Liver (tissue), 3 donors: ENCODE results near the gene OR6X1.

Source experiments
- ATF3 ChIP-seq: IDR thresholded peaks from 2 replicates; pipeline ENCODE4 v1.6.1; 2016; ENCODE audit warnings: antibody characterized with exemption
- CTCF ChIP-seq: fragments of 150-350 bp; IDR thresholded peaks from 2 replicates; pipeline ENCODE4 v1.5.1; 2017; ENCODE audit warnings: improper control_type of control experiment, low read depth, low read length; ENCODE audit not compliant: missing input control
- EGR1 ChIP-seq, 2 donors: IDR thresholded peaks; 2 replicates each; pipeline ENCODE4 v1.6.1; 2016 to 2018; ENCODE audit warnings: antibody characterized with exemption in 2 of 2, low read depth in 2 of 2
- FOXA1 ChIP-seq: IDR thresholded peaks from 2 replicates; pipeline ENCODE4 v1.6.1; 2016; ENCODE audit warnings: antibody characterized with exemption
- GABPA ChIP-seq, 2 donors: IDR thresholded peaks in 1 of 2; conservative IDR thresholded peaks in 1 of 2; 2 replicates each; pipeline ENCODE4 v1.6.1; 2016; ENCODE audit warnings: antibody characterized with exemption in 2 of 2, mild to moderate bottlenecking in 1 of 2, moderate library complexity in 1 of 2
- HNF4A ChIP-seq, 2 donors: conservative IDR thresholded peaks; 2 replicates each; pipeline ENCODE4 v1.6.1; 2016; ENCODE audit warnings: antibody characterized with exemption in 2 of 2, mild to moderate bottlenecking in 2 of 2
- JUND ChIP-seq, 2 donors: IDR thresholded peaks; 2 replicates each; pipeline ENCODE4 v1.6.1; 2016; ENCODE audit warnings: antibody characterized with exemption in 2 of 2
- MAX ChIP-seq: IDR thresholded peaks from 2 replicates; pipeline ENCODE4 v1.6.1; 2016; ENCODE audit warnings: antibody characterized with exemption
- RAD21 ChIP-seq, 2 donors: IDR thresholded peaks; 2 replicates each; pipeline ENCODE4 v1.6.1; 2016; ENCODE audit warnings: antibody characterized with exemption in 2 of 2, mild to moderate bottlenecking in 2 of 2
- REST ChIP-seq: IDR thresholded peaks from 2 replicates; pipeline ENCODE4 v1.6.1; 2016; ENCODE audit warnings: antibody characterized with exemption, mild to moderate bottlenecking
- RXRA ChIP-seq, 2 donors: IDR thresholded peaks; 2 replicates each; pipeline ENCODE4 v1.6.1; 2017 to 2018; ENCODE audit warnings: antibody characterized with exemption in 2 of 2, mild to moderate bottlenecking in 1 of 2
- SP1 ChIP-seq: IDR thresholded peaks from 2 replicates; pipeline ENCODE4 v1.6.1; 2018; ENCODE audit warnings: antibody characterized with exemption, mild to moderate bottlenecking
- TAF1 ChIP-seq: conservative IDR thresholded peaks from 2 replicates; pipeline ENCODE4 v1.6.1; 2016; ENCODE audit warnings: antibody characterized with exemption, mild to moderate bottlenecking
- YY1 ChIP-seq: IDR thresholded peaks from 2 replicates; pipeline ENCODE4 v1.6.1; 2016; ENCODE audit warnings: antibody characterized with exemption, mild to moderate bottlenecking
- donor health status: healthy.
- donor health status: healthy.

GRCh38 chr11:123757976-123758375 is 3.7 kb upstream of the OR6X1 start:
- TF ChIP-seq TAF1 (no peak), RAD21 (IDR thresholded peaks at IDR 0.05) (no peak), CTCF (no peak), RXRA (IDR thresholded peaks at IDR 0.05) (no peak), GABPA (IDR thresholded peaks at IDR 0.05 in 1 of 2, conservative IDR thresholded peaks at IDR 0.05 in 1 of 2) (no peak), SP1 (no peak), EGR1 (IDR thresholded peaks at IDR 0.05; ENCODE audit: low read depth in 2 of 2) (no peak), YY1 (no peak), MAX (no peak), HNF4A (conservative IDR thresholded peaks at IDR 0.05) (no peak), JUND (IDR thresholded peaks at IDR 0.05) (no peak), ATF3 (no peak), REST (no peak), FOXA1 (no peak)
